ENCODE data around the gene NRL.

NRL gene

GRCh38 chr14:24144451-24144850 is 29.7 kb upstream of the NRL start:
- no peak for DNase-seq

GRCh38 chr14:24143511-24143910 is 28.8 kb upstream of the NRL start:
- peak; percentile 47 for DNase-seq

GRCh38 chr14:24141097-24141880 is 26.5 kb upstream of the NRL start, which contains the start of gene EMC9:
EMC9 (minus strand) TSS chr14:24141591; CDS start chr14:24141304, 287 bp downstream.
- peak; percentile 99 for DNase-seq

GRCh38 chr14:24139272-24139934 is 24.7 kb upstream of the NRL start:
- no peak for DNase-seq

GRCh38 chr14:24138396-24139271 is 23.9 kb upstream of the NRL start:
- DNase-seq, result no peak

GRCh38 chr14:24137529-24138395 is 23.0 kb upstream of the NRL start:
- DNase-seq, result no peak

GRCh38 chr14:24136684-24137528 is 22.2 kb upstream of the NRL start:
- DNase-seq, result no peak

GRCh38 chr14:24135834-24136683 is 21.3 kb upstream of the NRL start, which contains the start of gene PSME1:
PSME1 (plus strand) TSS chr14:24136194; CDS start chr14:24136263, 69 bp downstream.
- DNase-seq, result peak; percentile 85

- no peak for DNase-seq
Observed at GRCh38 chr14:24135584-24135833, 20.8 kb upstream of the NRL start.

- DNase-seq, result no peak
Observed at GRCh38 chr14:24133735-24134134, 19.0 kb upstream of the NRL start.

GRCh38 chr14:24132976-24133375 is 18.2 kb upstream of the NRL start:
- DNase-seq, result no peak

- no peak for DNase-seq
Observed at GRCh38 chr14:24132061-24132685, 17.4 kb upstream of the NRL start.

GRCh38 chr14:24131549-24131966 is 16.8 kb upstream of the NRL start:
- DNase-seq, result no peak

- DNase-seq, result no peak
Observed at GRCh38 chr14:24130717-24131548, 16.2 kb upstream of the NRL start.

- DNase-seq, result no peak
Observed at GRCh38 chr14:24130380-24130716, 15.6 kb upstream of the NRL start, which contains the start of gene FITM1. FITM1 (plus strand) TSS chr14:24130659; CDS start chr14:24131564, 905 bp downstream.

- DNase-seq, result no peak
Observed at GRCh38 chr14:24129410-24129998, 14.8 kb upstream of the NRL start.

GRCh38 chr14:24127673-24128072 is 12.9 kb upstream of the NRL start:
- DNase-seq, result no peak

GRCh38 chr14:24126939-24127338 is 12.2 kb upstream of the NRL start:
- no peak for DNase-seq
